ENCODE results near the gene OCEL1.

The OCEL1 gene

DNA sequence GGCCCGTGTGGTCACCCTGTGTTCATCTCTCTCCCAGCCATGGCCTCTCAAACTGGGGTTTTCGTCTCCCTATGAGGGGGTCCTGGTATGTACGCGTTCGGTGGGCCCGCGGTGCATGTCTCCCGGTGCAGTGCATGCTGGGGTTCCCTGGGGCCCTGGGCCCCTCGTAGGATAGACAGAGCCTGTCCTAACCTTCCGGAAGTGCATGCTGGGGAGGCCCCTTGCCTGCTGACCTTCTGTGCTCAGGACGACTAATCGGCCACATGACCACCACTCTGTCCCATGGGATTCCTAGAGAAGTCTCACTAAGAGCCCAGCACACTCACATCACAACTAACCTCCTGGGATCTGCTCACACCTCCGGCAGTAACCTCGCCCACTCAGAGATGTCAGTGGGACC is 15.7 kb upstream of the OCEL1 start:
- DNase-seq (ENCODE audit: low read depth): no peak

DNA sequence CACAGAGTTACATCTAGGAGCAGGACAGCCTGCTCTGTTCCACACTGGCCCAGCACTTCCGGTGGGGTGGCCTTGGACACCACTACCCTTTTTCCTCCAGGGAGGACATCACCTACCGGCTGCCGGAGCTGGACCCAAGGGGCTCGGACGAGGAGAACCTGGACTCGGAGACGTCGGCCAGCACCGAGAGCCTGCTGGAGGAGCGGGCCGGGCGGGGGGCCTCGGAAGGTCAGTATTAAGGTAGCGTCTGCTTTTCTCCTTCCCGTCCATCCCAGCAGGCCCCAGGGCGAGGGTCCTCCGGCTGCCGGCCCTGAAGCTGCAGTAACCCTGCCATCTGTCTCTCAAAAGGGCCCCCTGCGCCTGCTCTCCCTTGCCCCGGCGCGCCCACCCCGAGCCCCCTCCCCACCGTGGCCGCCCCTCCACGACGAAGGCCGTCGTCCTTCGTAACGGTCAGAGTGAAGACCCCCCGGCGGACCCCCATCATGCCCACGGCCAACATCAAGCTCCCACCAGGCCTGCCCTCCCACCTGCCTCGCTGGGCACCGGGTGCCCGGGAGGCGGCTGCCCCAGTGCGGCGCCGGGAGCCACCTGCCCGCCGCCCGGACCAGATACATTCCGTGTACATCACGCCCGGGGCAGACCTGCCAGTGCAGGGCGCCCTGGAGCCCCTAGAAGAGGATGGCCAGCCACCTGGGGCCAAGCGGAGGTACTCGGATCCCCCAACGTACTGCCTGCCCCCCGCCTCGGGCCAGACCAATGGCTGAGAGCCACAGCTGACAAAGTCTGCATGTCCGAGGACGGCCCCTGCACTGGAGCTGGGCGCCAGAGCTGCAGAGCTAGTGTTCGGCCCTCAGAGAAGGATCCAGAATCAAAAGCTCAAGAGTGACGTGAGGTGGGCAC is 14.2 kb upstream of the OCEL1 start:
- DNase-seq (ENCODE audit: low read depth): no peak

DNA sequence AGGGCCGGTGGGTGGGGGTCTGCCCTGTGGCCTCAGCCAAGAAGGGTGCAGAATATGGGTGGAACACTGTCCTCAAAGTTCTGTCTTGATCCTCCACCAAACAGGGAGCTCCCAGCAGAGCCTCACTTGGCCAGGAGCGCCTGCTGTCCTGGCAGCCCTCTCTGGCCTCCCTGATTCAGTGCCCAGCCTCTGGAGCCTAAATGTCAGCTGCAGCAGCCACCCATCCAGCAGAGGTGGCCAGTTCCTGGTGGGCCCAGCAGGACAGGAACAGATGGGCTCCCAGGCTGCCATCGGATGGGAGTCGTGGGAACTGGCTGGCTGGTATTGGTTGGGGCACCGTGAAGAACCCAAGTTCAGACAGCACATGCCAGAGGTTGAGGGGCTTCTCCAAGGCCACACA is 12.7 kb upstream of the OCEL1 start:
- DNase-seq (ENCODE audit: low read depth): no peak

DNA sequence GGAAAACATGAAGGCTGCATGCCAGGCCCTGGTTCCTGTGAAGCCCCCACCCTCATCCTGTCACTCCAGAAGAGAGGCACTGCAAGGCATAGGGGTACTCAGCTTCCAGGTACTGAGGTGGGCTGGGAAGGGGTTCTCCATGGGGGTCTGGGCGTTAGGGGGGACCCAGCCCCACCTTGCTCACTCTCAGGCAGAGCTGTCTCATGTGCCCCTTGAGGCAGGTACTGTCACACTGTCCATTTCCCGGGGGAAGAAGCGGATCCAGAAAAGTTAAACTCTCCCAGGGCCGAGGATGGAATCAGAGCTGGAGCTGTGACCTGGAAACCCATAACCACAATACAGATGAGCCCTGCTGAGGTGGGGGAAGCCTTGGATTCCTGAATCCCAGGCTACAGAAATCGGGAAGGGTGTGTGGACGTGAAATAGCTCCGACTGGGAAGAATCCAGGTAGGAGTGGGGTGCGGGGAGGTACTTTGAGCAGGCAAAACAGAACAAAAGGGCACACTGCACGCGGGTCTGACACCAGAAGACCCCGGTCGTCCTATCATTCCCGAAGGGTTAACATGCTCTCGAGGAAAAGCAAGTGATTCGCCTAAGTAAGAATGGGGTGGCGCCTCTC is 11.4 kb upstream of the OCEL1 start:
- DNase-seq (ENCODE audit: low read depth): no peak

DNA sequence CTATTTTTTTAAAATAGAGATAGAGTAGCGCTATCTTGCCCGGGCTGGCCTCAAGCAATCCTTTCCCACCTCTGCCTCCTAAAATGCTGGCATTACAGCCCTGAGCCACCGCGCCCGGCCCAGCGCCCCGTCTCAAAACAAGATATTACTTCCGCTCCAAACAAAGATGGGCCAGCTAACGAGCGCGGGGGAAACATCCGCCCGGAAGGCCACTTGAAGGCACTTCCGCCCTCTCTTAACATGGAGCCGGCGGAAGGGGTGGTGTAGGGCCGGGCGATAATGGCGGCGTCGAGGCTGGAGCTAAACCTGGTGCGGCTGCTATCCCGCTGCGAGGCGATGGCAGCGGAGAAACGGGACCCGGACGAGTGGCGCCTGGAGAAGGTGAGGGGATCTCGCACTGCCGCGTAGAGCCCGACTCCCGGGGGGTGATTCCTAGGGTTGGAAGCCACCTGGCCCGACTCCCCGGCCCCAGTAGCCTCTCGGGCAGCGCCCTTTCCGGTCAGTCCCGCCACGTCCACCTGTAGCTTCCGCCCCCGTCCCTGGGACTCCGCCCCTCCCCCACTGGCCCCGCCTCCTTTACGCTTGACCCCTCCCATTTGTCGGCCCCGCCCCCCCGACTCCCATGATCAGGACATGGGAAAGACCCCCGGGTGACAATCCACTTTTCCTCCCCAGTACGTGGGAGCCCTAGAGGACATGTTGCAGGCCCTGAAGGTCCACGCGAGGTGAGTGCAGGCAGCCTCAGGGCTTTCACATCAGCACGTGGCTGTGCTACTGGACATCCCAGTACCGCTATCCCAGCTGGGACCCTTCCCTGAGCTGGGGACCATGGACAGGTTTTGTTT is 10.7 kb upstream of the OCEL1 start, which contains the start of gene USE1:
TSS of gene USE1 (plus strand) at position 231 of the 845 bp plus-strand sequence. CDS start at position 280, 49 bp downstream.
- peak; percentile 92 for DNase-seq (ENCODE audit: low read depth)

- DNase-seq (ENCODE audit: low read depth): no peak
These were observed 9.9 kb upstream of the OCEL1 start for GRCh38 chr19:17216058-17216670.

GRCh38 chr19:17219286-17219685 is 6.7 kb upstream of the OCEL1 start:
- DNase-seq (ENCODE audit: low read depth): no peak

DNA sequence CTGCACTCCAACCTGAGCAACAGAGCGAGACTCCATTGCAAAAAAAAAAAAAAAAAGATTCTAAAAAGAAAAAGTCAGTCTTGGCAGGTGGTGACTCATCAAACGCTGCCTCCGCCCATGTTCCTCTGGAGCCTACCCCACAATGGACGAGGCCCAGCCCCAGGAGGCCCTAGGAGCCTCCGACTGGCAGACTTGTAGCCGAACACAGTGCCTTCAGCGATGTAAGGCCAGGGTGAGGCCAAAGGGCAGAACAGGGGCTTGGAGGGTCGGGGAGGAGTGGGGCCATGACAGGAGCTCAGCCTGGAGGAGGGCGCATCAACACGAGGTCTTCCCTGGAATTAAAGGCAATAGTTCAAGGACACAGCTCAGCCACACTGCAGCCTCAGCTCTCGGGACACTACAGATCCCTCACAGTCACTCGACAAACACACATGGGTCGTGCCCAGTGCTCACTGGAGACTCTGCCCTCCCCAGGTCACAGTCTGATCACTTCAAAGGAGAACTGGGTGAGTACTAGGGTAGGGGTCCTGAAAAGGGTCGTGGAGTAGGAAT is 5.7 kb upstream of the OCEL1 start:
- peak; percentile 70 for DNase-seq (ENCODE audit: low read depth)

GRCh38 chr19:17225053-17225452 is 973 bp upstream of the OCEL1 start:
- no peak for DNase-seq (ENCODE audit: low read depth)

- DNase-seq (ENCODE audit: low read depth): no peak
These were observed 1.9 kb downstream of the OCEL1 start for GRCh38 chr19:17227798-17228367.

- no peak for DNase-seq (ENCODE audit: low read depth)
These were observed 3.9 kb downstream of the OCEL1 start for GRCh38 chr19:17229890-17230289.

DNA sequence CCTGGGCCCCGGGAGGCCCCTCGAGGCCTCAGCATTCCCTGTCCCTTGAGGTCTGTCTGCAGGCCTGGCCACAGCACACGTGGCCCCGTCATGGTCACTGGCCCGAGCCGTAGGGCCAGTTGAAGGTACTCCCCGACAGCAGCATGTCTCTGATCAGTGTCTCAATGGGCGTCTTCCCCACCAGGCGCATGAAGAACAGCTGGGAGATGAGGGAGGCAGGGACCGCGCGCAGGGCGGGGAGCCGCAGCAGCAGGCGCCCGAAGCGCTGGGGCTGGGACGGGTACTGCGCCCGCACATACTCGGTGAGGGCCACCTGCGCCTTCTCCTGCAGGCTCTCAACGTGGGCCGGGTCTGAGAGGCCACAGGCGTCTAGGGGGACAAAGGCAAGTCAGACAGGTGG is 6.2 kb downstream of the OCEL1 start:
- no peak for DNase-seq (ENCODE audit: low read depth)

DNA sequence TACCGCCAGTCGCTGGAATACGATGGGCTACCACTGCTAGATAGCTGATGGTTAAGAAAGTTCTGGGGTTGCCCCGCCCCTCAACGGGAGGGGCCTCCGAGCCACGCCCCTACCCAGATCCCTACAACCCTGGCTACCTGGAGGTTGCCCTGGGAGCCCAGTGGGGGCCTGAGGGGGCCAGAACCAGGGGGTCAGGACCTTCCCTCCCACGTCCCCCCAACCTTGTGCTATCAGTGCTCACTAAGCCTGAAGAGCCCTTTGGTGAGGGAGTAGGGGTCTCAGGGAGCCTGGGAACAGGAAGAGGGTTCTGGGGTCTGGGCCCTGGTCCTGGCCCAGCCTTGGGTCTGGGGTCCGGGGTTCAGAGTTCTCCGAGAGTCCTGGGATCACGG is 8.9 kb downstream of the OCEL1 start:
- peak; percentile 31 for DNase-seq (ENCODE audit: low read depth)

GRCh38 chr19:17235300-17235970 is 9.4 kb downstream of the OCEL1 start:
- peak; percentile 68 for DNase-seq (ENCODE audit: low read depth)

DNA sequence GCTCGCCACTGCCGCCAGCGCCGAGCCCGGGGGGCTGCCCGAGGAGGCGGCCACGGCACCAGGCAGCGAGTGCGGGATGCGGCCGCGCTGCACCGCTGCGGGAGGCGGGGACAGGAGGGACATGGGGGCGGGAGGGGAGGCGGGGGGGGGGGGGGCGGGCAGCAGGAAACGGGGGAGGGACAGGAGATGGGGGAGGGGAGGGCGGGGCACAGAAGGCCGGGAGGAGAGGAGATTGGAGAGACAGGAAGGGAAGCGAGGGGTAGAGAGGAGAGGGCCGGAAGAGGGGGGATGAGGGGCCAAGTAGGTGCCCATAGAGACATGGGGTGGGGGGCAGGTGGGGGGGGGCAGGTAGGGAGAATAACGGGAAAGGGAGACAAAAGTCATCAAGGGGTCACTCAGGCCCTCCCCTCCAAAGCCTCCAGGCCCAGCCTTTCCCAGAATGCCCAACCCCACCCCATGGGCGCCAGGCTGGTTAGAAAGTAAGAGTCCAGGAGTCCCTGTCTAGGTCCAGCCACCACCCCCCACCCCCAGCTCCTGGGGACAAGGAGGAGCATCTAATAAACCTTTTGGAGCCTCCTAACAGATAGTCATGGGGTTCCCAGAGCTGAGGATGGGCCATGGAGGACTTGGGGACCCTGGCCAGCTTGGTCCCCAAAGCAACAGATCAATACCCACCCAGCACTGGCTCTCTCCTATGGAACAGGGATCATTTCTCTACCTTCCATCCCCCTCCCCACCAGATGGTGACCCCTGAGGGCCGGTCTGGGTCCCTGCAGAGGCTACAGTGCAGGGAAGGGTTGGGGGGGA is 10.1 kb downstream of the OCEL1 start:
- peak; percentile 40 for DNase-seq (ENCODE audit: low read depth)

DNA sequence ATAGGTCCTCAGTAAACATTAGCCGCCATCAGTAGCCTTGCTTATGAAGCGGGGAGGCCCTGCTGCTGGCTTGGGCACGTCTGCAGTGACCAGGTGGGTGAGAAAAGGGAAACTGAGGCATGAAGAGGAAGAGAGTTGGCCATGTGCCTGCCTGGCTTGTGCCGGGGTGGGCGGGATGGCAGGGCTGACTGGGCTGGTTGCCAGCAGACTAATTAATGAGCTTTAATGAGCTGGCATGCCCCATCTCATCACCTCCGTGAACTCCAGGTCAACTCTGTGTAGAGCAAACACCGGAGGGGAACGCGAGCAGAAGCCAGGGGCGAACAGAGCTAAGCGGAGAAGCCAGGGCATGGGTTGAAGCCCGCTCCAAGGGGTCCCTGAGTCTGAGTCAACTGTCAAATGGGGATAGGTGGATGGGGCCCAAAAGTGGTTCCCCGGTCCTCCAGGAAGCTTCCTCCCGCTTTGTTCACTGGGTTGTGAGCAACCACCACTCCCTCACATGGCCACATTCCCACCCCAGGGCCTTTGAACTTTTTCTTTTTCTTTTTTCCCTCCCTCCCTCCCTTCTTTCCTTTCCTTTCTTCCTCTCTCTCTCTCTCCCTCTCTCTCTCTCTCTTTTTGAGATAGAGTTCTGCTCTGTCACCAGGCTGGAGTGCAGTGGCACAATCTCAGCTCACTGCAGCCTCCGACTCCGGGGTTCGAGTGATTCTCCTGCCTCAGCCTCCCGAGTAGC is 11.0 kb downstream of the OCEL1 start:
- no peak for DNase-seq (ENCODE audit: low read depth)

DNA sequence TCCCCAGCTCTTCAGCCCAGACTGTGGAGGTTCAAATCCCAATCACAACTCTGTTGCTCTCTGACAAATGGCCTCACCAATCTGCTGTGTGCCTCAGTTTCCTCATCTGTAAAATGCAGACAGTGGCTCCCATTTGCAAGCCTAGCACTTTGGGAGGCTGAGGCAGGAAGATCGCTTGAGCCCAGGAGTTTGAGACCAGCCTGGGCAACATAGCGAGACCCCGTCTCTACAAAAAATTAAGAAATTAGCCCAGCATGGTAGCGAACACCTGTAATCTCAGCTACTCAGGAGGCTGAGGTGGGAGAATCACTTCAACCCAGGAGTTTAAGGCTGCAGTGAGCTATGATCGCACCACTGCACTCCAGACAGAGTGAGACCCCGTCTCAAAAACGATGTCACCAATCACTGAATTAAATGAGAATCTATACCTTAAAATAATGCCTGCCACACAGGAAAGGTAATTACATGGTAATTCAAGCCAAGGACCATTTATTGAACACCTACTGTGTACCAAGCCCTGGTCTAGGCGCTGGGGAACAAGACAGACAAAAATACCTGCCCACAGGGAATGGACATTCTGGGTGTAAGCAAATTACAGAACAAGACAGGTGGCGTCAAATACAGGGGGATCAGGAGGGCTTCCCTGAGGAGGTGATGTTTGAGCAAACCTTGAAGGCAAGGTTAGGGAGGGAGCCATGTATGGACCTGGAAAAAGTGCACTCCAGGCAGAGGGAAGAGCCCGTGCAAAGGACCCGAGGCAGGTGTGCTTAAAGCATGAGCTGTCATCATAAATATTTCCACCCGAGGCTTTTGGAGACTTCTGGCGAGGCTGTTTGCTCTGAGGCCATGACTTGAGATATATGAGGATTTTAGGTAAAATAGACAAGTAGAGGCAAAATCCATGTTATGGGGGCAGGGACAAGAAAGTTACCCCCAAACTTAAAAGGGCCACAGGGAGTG is 12.0 kb downstream of the OCEL1 start:
- DNase-seq (ENCODE audit: low read depth): no peak
